Measurements from ENCODE around the gene TAOK3.
"Not testable (repeated sequence)": the region's sequence is repeated elsewhere in the genome, so short reads cannot be mapped to it uniquely, and the experiment has no call there.

Gene TAOK3

GRCh38 chr12:118188690-118189371 is 183.9 kb downstream of the TAOK3 start:
- DNase-seq: peak; percentile 58 to 75

GRCh38 chr12:118187751-118188435 is 184.8 kb downstream of the TAOK3 start:
- DNase-seq: no peak

GRCh38 chr12:118185602-118186397 is 186.9 kb downstream of the TAOK3 start:
- no peak for DNase-seq

- no peak for DNase-seq
These were observed 189.0 kb downstream of the TAOK3 start for GRCh38 chr12:118183711-118184110.

GRCh38 chr12:118183155-118183554 is 189.6 kb downstream of the TAOK3 start:
- no peak for DNase-seq

- no peak for DNase-seq
These were observed 196.8 kb downstream of the TAOK3 start for GRCh38 chr12:118175823-118176447.

- no peak for DNase-seq
These were observed 205.8 kb downstream of the TAOK3 start for GRCh38 chr12:118166946-118167345.

- DNase-seq: peak in 1 of 2 experiments; percentile 31
These were observed 207.8 kb downstream of the TAOK3 start for GRCh38 chr12:118164798-118165486.

GRCh38 chr12:118160536-118160935 is 212.2 kb downstream of the TAOK3 start:
- no peak for DNase-seq

GRCh38 chr12:118151755-118152154 is 221.0 kb downstream of the TAOK3 start:
- no peak for DNase-seq

- no peak for DNase-seq
These were observed 222.1 kb downstream of the TAOK3 start for GRCh38 chr12:118150625-118151024.

GRCh38 chr12:118148287-118148686 is 224.4 kb downstream of the TAOK3 start:
- DNase-seq: no peak

- no peak for DNase-seq
These were observed 226.9 kb downstream of the TAOK3 start for GRCh38 chr12:118145798-118146156.

GRCh38 chr12:118145113-118145797 is 227.5 kb downstream of the TAOK3 start:
- no peak for DNase-seq

- no peak for DNase-seq
These were observed 228.2 kb downstream of the TAOK3 start for GRCh38 chr12:118144499-118144898.

- no peak for DNase-seq
These were observed 231.9 kb downstream of the TAOK3 start for GRCh38 chr12:118140825-118141224.

GRCh38 chr12:118137148-118137678 is 235.5 kb downstream of the TAOK3 start:
- DNase-seq: no peak

GRCh38 chr12:118136559-118137003 is 236.1 kb downstream of the TAOK3 start:
- DNase-seq: peak in 1 of 2 experiments; percentile 28

GRCh38 chr12:118135788-118136558 is 236.7 kb downstream of the TAOK3 start, which contains the start of gene PEBP1:
Gene PEBP1 (plus strand): TSS chr12:118136124. CDS start chr12:118136210, 86 bp downstream.
- peak; percentile 91 to 93 for DNase-seq

GRCh38 chr12:118129436-118129835 is 243.3 kb downstream of the TAOK3 start:
- not testable (repeated sequence) for DNase-seq

- no peak for DNase-seq
These were observed 244.8 kb downstream of the TAOK3 start for GRCh38 chr12:118127867-118128266.

Measured in NCI-H2081 (cell line).